DLD1 (cell line): ENCODE results near the gene CWC27.
"Not testable (repeated sequence)": the region's sequence is repeated elsewhere in the genome, so short reads cannot be mapped to it uniquely, and the experiment has no call there.

Experiments
- in situ Hi-C: cut with HindIII; loops from 2 replicates; pipeline ENCODE4 v1.10.0; 2017; ENCODE audit warnings: low sequenced_read_pairs

CWC27 gene

DNA sequence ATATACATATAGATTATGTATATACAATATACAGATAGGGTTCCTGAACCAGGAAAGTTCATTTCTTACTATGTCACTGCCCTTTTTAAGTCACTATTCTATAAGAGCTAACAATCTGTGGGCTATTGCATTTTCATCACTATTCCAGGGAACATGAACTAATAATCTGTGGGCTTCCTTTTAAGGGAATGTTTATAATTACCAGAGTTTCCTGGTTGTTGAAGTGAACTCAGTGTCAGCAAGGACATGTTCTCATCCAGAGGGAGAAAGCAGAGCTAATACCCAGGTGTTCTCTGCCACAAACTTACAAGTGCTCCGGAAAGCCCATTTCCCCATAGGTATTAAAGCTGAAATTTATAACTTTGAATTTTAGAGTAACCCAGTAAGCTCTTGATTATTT is 69.6 kb downstream of the CWC27 start:
- in situ Hi-C loops, result no loop called here

DNA sequence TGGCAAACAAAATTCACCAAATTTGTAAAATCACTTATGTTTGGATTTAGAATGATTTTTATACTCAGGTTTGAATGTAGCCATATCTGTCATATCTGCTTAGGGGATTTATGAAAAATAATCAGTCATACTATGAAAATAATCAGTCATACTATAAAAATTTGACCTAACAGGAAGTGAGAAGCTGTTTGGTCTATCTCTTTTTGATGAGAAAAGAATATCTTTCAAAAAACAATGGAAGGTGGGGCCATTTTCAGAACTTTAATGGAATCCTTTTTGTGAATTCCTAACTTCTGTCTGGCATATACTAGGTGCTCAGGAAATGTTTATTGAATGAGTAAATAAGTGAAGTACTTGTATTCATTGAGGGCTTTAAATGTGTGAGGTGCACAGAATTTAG is 70.1 kb downstream of the CWC27 start:
- in situ Hi-C loops, result no loop called here

DNA sequence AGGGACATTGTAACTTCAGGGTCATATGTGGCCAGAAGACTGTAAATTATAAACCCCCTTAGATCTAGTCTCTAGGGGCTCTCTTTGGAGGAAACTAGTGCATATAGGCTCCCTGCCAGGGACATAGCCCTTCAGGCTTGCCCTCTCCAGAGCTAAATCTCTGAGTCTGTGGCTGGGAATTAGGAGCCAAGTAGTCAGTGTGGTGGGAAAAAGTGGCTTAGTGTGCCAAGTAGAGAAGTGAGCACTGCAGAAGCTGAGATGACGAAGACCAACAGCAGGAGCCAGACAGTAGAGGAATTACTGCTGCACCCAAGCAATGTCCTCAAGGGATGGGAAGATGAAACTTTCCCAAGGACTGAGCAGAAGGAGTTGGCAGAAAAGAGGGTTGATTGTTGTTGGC is 71.2 kb downstream of the CWC27 start:
- in situ Hi-C loops, result no loop called here

DNA sequence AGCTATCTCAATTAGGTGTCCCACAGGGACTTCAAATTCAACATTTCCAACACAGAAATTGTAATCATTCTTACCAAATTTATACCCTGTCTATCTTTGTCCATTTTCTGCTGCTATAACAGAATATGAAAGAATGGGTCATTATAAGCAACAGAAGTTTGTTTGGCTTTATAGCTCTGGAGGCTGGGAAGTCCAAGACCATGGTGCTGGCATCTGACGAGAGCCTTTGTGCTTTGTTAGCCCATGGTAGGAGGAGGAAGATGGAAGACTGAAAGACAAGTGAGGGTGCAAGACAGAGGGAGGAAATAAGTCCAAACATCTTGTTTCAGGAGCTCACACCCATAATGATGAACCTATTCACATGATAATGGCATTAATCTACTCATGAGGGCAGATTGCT is 72.2 kb downstream of the CWC27 start:
- in situ Hi-C loops, result no loop called here

DNA sequence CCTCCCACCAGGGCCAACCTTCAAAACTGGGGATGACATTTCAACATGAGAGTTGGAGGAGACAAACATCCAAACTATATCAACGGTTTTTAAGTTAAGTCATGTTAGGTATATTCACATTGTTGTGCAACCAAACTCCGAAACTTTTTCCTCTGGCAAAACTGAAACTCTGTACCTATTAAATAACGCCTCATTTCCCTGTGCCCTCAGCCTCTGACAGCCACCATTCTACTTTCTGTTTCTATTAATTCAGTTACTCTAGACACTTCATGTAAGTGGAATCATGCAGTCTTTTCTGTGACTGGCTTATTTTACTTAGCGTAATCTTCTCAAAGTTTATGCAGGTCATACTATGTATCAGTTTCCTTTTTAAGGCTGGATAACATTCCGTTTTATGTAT is 85.0 kb downstream of the CWC27 start:
- in situ Hi-C loops, result no loop called here

DNA sequence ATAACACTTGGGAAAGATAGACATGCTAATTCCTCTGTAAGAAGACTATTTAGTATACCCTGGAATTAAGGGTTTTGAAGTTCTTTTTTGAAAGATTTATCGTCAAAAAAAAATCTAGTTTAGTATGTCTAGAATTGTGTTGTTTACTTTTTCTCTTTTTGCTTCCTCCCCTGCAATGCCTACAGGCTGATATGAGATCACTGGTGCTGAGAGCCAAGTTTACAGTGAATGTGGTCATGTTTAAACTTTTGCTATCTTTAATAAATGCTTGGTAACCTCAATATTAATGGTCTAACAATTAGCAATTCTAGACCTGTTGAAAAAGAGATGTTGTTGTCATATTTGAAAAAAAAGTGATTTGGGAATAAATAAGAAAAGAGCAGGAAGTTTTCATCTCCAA is 86.1 kb downstream of the CWC27 start:
- in situ Hi-C loops, result no loop called here

DNA sequence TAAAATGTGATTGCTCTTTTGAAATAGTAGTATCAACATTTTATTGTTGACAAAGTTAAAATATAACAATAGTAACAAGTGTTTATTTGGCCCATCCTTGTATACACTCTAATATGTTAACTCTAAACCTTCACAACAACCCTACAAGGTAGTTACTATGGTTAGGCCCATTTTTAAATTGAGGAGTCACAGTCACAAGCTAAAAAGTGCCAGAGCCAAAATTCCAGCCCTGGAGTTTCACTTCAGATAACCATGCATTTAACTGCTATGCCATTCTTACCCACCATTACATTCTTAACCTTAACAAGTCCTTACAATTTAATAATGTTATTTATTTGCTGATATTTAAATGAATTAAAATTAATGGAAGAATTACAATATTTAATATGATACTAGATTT is 91.2 kb downstream of the CWC27 start:
- in situ Hi-C loops, result no loop called here

DNA sequence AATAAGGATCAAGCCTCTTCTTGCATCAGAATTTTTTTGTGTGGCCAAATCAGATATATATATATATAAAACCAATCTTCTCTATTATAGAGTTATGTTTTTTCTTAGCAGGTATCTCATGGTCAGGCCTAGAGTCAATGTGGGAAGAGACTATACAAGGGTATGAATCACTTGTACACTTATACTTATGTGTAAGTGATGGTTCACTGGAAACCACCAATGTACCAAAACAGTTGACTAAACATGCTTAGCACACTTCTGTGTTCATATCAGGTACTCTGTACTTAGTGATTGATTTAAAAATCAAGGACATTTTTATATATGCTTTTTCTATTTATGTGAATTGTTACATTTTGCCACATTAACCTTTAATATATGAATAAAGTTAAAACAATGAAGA is 92.6 kb downstream of the CWC27 start:
- in situ Hi-C loops, result no loop called here

DNA sequence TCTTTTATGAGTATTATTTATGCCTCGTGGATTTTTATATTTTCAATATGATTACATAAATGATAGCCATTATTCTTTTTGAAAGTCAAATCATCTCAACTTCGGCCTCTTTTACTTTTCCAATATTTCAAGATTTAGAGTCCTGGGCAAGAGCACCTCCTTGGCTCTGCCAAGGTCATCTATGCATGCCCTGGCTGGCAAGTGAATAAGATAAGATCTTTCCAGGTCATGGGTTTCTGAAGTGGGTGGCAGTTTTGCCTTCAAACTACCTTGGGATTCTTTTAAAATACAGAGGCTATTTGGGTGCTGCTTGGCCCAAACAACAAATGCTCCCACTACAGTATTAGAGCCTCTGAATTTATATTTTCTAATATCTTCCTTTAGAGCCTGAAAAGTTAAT is 95.4 kb downstream of the CWC27 start:
- in situ Hi-C loops, result no loop called here

DNA sequence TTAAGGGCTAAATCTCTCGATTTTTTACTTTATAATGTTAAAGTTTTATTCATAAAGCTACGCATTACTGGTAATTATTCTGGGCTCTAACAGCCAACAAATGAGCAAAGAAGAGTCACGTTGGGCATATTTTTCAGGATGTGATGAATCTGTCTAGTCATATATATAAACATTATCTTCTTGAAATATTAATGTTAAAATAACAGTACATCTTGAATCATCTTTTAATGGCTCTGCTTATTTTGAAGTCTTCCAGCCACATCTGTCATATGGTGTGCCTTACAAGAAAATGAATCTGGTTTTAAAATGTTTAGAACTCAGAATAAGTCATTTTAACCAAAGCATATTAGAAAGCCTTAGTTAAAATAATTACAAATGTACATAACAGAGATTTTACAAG is 96.9 kb downstream of the CWC27 start:
- in situ Hi-C loops, result no loop called here

DNA sequence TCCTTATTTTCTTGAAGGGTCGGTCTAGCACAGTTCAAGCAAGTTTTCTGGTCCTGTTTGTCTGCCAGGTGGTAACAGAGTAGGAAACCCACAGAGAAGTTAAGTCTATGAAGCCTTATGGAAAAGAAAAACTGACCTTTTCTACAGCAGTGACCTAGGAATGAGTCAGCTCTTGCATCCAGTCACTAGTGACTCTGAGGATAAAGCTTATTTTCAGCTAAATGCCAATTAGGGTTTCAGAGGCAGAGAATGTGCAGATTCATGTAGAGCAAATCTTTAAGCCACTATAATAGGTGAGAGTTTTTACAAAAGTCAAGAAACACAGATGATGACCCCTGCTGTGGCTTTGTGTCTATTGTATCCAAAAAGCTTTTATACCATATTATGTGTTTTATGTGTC is 100.7 kb downstream of the CWC27 start:
- in situ Hi-C loops, result no loop called here

DNA sequence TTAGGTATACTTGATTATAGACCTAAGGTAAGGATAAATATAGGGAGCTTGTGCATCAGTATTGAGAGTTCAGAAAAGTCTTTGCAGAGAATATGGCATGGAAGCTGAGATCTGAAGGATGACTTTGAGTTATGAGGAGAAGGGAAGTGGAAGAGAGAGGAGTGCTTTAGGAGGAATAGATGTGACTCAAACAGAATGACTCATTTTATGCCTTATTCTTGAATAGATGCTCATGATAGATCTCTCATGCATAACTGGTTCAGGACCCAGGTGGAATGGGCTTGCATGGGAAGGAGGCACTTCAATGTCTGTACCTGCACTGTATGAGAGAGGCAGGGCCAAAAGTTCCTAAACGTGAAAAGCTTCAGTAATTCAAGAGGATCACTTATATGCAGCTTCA is 103.3 kb downstream of the CWC27 start:
- in situ Hi-C loops, result no loop called here

DNA sequence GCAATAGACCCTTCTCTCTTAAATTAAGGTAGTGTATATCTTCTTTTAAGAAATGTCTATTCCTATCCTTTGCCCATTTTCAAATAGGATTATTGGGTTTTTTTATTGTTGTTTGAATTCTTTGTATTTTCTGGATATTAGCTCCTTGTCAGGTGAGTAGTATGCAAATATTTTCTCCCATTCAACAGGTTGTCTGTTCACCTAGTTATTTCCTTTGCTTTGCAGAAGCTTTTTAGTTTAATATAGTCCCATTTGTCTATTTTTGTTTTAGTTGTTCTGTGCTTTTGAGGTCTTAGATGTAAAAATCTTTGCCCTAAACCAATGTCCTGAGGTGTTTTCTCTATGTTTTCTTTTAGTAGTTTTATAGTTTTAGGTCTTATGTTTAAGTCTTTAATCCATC is 104.7 kb downstream of the CWC27 start:
- in situ Hi-C loops, result no loop called here

DNA sequence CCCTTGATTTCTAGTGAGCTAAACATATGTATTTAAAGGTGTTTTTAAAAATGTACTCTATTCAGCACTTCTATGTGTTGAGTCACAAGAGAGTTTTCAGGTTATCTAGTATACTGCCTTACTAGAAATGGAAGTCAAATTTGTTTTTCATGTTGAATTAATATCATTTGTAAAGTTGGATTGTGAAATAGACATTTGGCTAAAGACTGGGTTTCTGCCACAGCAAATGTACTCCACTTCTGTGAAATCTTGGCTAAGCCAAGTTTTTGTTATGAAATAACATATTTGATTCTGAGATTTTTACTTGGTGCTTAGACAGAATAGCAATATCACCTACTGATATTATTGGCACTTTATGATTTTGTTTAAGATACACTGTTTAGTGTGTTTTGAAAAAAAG is 106.0 kb downstream of the CWC27 start:
- in situ Hi-C loops, result no loop called here

DNA sequence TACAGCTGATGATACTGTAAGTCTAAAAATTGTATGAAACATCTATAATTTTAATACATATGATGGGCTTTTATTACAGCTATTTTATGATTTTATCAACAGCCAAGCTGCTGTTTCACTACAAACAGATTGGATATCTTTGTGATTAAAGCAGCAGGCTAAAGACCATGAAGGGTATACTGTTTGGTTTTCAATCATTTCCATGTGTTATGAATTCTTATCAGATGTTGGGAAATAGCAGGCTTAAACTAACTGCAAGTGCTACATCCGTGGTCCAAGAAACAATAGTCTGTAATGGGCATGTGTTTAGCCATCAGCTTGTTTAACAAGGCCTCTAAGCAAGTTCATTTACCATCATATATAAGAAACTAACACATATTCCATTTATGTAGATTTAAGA is 107.5 kb downstream of the CWC27 start:
- in situ Hi-C loops, result no loop called here

DNA sequence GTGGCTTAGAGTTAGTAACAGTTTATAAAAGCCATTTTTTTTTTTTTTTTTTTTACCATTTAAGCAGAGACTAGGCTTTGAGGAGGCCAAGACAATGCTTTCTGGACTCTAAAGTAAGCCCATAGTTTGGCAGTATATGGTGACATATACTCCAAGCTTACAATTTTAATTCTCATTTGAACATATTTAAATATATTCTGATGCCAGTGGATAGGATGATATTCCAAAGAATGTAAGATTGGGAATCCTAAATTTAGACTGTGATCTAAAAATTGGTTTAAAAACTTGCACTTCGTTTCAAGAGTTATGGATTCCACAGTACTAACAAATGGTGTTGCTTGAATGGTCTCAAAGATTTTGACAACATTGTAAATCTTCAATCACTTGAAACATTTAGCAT is 112.1 kb downstream of the CWC27 start:
- in situ Hi-C loops, result no loop called here

DNA sequence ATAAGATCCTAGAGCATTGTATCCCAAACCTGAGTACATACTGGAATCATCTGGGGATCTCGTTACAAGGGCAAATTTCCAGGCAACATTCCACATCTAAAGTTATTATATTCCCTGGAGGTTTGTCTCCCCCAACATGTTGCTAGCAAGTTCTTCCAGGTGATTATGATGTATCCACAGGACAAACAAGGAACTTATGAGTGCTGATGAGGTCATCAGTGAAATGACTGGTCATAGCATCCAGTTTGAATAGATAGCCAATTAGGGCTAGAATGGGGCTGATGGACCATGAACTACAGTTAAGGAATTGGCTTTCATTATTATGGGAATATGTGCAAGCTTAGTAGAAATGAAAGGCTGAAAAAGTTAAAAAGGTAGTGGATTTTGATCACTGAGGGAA is 115.2 kb downstream of the CWC27 start:
- in situ Hi-C loops, result no loop called here

DNA sequence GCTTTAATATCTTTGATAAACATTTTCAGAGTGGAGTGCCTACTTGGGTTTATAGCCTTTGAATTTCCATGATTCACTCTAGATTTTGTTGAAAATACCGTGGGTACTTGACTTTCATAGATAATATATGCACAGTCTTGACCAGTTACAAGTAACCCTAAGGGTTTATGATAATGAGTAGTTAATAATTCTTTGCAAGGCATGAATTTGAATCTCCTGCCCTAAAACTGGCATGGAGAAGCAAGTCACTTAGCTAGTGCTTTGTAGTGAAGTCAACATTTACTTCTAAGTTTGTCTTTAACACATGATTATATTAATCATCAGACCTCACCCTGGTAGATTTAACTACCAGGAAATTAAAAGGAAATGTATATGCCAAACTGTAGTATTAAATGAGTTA is 115.8 kb downstream of the CWC27 start:
- in situ Hi-C loops, result no loop called here

DNA sequence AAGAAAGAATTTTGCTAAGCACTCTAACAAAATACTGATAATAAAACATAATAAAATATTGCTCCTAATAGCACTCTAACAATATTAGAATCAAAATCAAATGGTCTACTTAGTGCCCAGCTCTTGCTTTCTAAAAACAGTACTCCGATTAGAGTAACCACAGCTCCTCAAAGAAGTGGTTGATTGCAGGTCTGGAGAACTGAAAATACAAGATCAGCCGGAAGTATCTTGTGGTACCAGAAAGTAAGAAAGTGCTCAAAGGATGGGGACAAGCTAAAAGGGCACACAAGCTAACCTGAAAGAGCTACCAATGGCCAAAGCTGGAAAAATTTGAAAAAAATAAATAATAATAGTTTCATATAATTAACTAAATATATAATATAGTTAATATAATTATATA is 119.2 kb downstream of the CWC27 start:
- in situ Hi-C loops, result no loop called here

DNA sequence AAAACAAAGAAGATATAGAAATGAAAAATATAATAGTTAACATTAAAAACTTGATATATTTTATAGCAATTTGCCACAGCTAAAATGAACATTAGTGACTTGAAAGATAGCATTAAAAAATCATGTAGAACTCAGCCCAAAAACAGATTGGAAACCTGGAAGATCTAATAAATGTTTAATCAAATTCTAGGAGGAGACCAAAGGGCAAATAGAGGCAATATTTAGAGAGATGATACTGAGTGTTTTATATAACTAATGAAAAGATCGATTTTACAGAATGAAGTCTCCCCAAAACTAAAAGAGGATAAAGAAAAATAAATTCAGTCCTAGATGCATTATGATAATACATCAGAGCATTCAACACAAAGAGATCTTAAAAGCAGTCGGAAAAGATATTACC is 127.0 kb downstream of the CWC27 start:
- in situ Hi-C loops, result no loop called here

DNA sequence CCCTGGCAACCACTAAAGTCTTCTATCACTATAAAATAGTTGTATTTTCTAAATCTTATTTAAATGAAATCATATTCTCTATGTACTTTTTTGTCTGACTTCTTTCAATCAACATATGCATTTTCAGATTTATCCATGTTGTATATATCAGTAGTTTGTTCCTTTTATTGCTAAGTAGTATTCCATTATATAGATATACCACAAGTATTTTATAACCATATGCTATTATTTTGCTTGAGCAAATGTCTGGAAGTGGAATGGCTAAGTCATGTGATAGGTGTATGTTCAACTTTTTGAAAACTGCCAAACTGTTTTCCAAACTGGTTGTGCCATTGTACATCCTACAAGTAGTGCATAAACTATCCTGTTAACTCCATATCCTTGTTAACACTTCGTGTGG is 131.1 kb downstream of the CWC27 start:
- in situ Hi-C loops, result no loop called here

DNA sequence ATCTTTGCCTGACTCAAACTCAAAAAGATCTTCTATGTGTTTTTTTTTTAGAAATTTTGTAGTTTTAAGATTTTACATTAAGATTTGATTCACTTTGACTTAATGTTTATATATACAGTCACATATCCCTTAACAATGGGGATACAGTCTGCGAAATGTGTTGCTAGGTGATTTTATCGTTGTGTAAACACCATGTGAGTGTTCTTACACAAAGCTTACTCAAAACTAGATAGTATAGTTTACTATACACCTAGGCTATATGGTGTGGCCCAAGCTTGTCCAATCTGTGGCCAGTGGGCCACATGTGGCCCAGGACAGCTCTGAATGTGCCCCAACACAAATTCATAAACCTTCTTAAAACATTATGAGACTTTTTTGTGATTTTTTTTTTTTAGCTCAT is 131.9 kb downstream of the CWC27 start:
- in situ Hi-C loops, result no loop called here

DNA sequence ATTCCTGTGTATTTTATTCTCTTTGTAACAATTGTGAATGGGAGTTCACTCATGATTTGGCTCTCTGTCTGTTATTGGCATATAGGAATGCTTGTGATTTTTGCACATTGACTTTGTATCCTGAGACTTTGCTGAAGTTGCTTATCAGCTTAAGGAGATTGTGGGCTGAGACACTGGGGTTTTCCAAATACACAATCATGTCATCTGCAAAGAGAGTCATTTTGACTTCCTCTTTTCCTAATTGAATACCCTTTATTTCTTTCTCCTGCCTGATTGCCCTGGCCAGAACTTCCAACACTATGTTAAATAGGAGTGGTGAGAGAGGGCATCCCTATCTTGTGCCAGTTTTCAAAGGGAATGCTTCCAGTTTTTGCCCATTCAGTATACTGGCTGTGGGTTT is 138.7 kb downstream of the CWC27 start:
- in situ Hi-C loops, result not testable (repeated sequence)

DNA sequence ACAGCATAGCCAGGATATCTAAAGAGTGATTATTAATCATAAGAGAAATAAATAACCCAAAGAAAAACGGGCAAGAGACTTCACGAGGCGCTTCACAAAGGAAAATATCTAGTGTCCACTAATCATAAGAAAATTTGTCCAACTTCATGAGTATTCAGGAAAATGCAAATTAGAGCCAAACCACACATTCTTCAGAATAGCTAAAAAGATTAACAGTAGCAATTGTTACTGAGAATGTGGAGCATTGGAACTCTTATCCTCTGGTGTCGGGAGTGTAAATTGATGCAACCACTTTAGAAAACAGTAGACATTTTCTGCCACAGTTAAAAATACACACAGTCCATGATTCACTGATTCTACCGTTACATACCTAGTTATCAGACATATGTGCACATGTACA is 145.7 kb downstream of the CWC27 start:
- in situ Hi-C loops, result no loop called here
